GM12874 (cell line): ENCODE results near the gene MAGEF1.

Experiments
- TF ChIP-seq, protein P1 (sequence below): IDR thresholded peaks from 2 replicates; pipeline ENCODE4 v1.5.1; 2011; ENCODE audit warnings: low read depth, mild to moderate bottlenecking, control low read depth, low read length, moderate library complexity; ENCODE audit not compliant: insufficient read depth

Gene MAGEF1

DNA sequence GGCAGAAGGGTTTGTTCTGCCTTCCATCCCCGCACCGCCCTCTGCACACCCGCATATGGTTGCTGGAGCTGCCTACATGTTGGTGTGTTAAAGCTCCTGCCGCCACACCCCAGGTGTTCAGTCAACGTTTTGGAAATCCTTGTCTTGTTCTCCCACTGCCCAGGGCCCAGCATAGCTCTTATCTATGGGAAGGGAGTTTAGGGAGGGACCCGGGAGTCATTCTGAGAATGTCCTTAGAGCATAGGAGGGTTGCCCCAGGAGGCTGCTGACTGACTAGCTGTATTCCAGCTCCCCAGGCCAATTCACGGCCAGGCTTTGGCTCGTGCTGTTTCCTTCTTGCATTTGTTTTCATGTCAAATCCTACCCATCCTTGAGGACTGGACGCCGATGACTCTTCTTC is 46.8 kb downstream of the MAGEF1 start:
- TF ChIP-seq, protein P1, sequence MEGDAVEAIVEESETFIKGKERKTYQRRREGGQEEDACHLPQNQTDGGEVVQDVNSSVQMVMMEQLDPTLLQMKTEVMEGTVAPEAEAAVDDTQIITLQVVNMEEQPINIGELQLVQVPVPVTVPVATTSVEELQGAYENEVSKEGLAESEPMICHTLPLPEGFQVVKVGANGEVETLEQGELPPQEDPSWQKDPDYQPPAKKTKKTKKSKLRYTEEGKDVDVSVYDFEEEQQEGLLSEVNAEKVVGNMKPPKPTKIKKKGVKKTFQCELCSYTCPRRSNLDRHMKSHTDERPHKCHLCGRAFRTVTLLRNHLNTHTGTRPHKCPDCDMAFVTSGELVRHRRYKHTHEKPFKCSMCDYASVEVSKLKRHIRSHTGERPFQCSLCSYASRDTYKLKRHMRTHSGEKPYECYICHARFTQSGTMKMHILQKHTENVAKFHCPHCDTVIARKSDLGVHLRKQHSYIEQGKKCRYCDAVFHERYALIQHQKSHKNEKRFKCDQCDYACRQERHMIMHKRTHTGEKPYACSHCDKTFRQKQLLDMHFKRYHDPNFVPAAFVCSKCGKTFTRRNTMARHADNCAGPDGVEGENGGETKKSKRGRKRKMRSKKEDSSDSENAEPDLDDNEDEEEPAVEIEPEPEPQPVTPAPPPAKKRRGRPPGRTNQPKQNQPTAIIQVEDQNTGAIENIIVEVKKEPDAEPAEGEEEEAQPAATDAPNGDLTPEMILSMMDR: no peak

DNA sequence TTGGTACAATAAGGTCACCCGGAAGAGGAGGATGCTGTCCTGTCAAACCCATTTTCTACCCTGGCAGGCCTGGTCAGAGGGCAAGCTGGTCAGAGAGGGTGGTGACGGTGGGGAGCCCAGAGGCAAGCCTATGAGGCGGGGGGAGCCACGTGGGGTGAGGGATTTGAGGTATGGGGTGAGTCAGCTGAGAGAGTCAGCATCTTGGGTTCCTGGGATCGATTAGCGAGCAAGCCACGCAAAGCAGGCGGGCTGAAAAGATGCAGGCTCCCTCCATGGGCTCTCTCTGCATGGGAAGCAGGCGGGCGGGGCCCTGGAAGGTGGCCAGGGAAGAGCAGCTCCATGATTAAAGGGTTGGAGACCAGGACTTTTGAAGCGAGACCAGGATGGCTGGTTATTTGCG is 48.1 kb downstream of the MAGEF1 start:
- TF ChIP-seq, protein P1: no peak

DNA sequence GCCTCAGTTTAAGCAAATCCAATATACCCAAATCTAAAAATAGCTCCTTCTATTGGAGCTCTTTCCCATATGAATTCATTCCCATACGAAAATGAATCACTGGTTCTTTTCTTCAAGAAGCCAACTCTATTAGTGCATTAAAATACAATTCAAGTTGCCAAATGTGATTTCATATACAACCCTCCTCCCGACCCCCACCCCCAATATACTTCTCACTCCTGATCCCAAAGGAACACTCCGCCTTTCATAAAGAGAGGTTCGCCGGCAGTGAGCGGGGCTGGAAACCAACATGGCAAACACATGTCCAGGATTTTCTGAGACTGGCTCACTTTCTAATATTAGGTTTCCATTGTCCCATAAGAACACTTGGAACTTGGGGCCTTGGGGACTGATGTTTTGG is 48.5 kb downstream of the MAGEF1 start:
- TF ChIP-seq, protein P1: no peak

DNA sequence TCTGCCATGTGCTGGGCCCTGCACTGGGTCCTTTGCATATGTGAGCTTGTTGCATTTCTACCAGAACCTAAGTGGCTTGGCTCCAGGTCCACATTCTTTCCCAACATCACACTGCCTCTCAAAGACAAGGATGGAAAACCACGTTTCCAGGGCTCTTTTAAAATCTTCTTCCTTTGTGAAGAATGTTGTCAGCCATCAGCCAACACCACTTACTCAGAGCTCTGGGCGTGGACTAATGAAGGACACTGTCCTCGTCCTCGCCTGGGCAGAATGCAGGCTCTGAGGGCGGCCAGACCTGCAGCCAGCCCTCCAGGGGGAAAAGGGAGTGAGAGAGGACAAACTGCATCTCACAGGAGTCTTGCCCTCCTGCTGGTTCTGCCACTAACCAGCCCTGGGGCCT is 49.7 kb downstream of the MAGEF1 start:
- TF ChIP-seq, protein P1: no peak

DNA sequence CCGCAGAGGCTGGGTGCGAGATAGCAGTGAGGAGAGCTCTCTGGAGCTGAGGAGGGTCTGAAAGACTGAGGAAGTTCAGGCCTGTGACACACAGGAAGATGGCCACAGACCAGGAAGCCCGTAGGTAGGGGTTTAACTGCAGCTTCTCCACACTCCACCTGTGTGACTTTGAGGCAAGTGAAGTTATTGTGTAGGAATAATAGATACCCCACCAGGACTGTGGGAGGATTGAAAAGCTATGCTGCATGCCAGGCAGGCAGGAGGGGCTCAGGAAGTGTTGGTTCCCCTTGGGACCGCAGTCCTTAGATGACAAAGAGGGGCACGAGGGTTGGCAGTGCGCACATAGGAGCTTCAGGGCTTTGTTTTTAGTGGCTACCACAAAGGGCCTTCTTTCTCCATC is 50.9 kb downstream of the MAGEF1 start:
- TF ChIP-seq, protein P1: no peak
